HCT116 (cell line): ENCODE data around the gene DICER1. TPM values are rescaled to one million over a fixed set of nuclear protein-coding genes. Genes with fewer than 3 reads are reported as not detected.
"Not testable (repeated sequence)": the region's sequence is repeated elsewhere in the genome, so short reads cannot be mapped to it uniquely, and the experiment has no call there.

Source experiments
- ATAC-seq: fragments of 200-7000 bp; cut with Tn5 transposase; 2 replicates; pipeline ENCODE4 v1.9.1; 2020; ENCODE audit warnings: mild to moderate bottlenecking, moderate library complexity
- BruUV-seq: library from RNA; stranded (reverse); fragments of 400-500 nt; replicated peaks from 2 replicates; lab custom pipeline; 2021; lab: Mats Ljungman, UMichigan
- CTCF ChIA-PET: fragments of 300-600 bp; sonication (Branson Sonifier 250); formaldehyde crosslinking; loops from one replicate; lab custom pipeline; 2021; ENCODE audit warnings: antibody characterized with exemption; lab: Charles Lee
- POLR2A ChIA-PET: fragments of 300-600, 350-600 bp; sonication (Branson Sonifier 250); formaldehyde crosslinking; loops from one replicate; lab custom pipeline; 2021; ENCODE audit warnings: antibody characterized with exemption; lab: Charles Lee
- RAD21 ChIA-PET, 2 experiments: fragments of 300-600 bp; sonication (Branson Sonifier 250); formaldehyde crosslinking; loops; one replicate each; lab custom pipeline; 2023; ENCODE audit warnings: low total read pairs in 2 of 2; ENCODE audit not compliant: uncharacterized antibody in 2 of 2, unreplicated experiment in 2 of 2, low non-redundant PET in 1 of 2; lab: Charles Lee
- DNase-seq: peaks from one replicate; pipeline ENCODE4 v3.0.0-alpha.2; 2010; ENCODE audit warnings: low read depth, low spot score
- H2AFZ ChIP-seq: fragments of 200-600 bp; shearing (Covaris generic), sonication (generic); 2 replicates; pipeline ENCODE4 v1.6.1; 2017; ENCODE audit warnings: low read depth, mixed run types, mixed read lengths, antibody characterized with exemption, low read length; ENCODE audit not compliant: poor library complexity, severe bottlenecking
- H3K27ac ChIP-seq: 2 replicates; pipeline ENCODE4 v1.5.1; 2012; ENCODE audit warnings: low read depth, low read length
- H3K27me3 ChIP-seq: fragments of 200-600 bp; sonication (generic); 2 replicates; pipeline ENCODE4 v1.6.1; 2016; ENCODE audit warnings: mixed run types, low read length, mixed read lengths; ENCODE audit not compliant: insufficient read depth
- H3K36me3 ChIP-seq, 2 experiments: fragments of 200-500 bp in 1 of 2; fragments of 200-600 bp in 1 of 2; sonication (Bioruptor generic) in 1 of 2; sonication (generic) in 1 of 2; 2 replicates each; pipeline versions ENCODE4 v1.5.1 to v1.6.1; 2014 to 2016; ENCODE audit warnings: low read length in 2 of 2, inconsistent platforms in 1 of 2, mixed read lengths in 1 of 2, mixed run types in 1 of 2; ENCODE audit not compliant: insufficient read depth in 2 of 2, control insufficient read depth in 1 of 2
- H3K4me1 ChIP-seq, 2 experiments: fragments of 200-600 bp in 1 of 2; sonication (generic) in 1 of 2; 2 replicates each; pipeline versions ENCODE4 v1.5.1 to v1.6.1; 2012 to 2017; ENCODE audit warnings: low read length in 2 of 2, inconsistent platforms in 1 of 2, mild to moderate bottlenecking in 1 of 2, mixed read lengths in 1 of 2, mixed run types in 1 of 2, moderate library complexity in 1 of 2; ENCODE audit not compliant: insufficient read depth in 2 of 2, control insufficient read depth in 1 of 2
- H3K4me2 ChIP-seq: fragments of 200-600 bp; sonication (generic); 2 replicates; pipeline ENCODE4 v1.6.1; 2017; ENCODE audit warnings: mixed run types, low read length, mixed read lengths
- H3K4me3 ChIP-seq, 2 experiments: fragments of 200-600 bp in 1 of 2; sonication (generic) in 1 of 2; replicated peaks in 1 of 2; 2 replicates each; pipeline ENCODE4 v1.5.1; 2011 to 2016; ENCODE audit warnings: low read length in 2 of 2, control low read depth in 1 of 2, low read depth in 1 of 2, mild to moderate bottlenecking in 1 of 2, mixed read lengths in 1 of 2, mixed run types in 1 of 2
- H3K79me2 ChIP-seq: fragments of 200-600 bp; sonication (generic); 2 replicates; pipeline ENCODE4 v1.6.1; 2017; ENCODE audit warnings: mild to moderate bottlenecking, mixed run types, low read length, moderate library complexity, mixed read lengths; ENCODE audit not compliant: insufficient read depth
- H3K9ac ChIP-seq: fragments of 200-600 bp; sonication (generic); 2 replicates; pipeline ENCODE4 v1.6.1; 2016; ENCODE audit warnings: low read length, mixed read lengths
- H3K9me2 ChIP-seq: fragments of 200-600 bp; sonication (generic), shearing (Covaris generic); 2 replicates; pipeline ENCODE4 v1.6.1; 2017; ENCODE audit warnings: mixed run types, mild to moderate bottlenecking, moderate library complexity; ENCODE audit not compliant: insufficient read depth
- H3K9me3 ChIP-seq, 2 experiments: fragments of 200-500 bp in 1 of 2; fragments of 200-600 bp in 1 of 2; sonication (Bioruptor generic) in 1 of 2; sonication (generic) in 1 of 2; 2 replicates each; pipeline ENCODE4 v1.6.1; 2014 to 2017; ENCODE audit warnings: low read length in 2 of 2, mixed read lengths in 2 of 2, inconsistent platforms in 1 of 2, low read depth in 1 of 2, mild to moderate bottlenecking in 1 of 2, mixed run types in 1 of 2, moderate library complexity in 1 of 2; ENCODE audit not compliant: control insufficient read depth in 1 of 2, insufficient read depth in 1 of 2
- H4K20me1 ChIP-seq: fragments of 200-600 bp; sonication (generic), shearing (Covaris generic); 2 replicates; pipeline ENCODE4 v1.6.1; 2017; ENCODE audit warnings: mixed run types, mild to moderate bottlenecking, moderate library complexity; ENCODE audit not compliant: insufficient read depth
- SIN3A ChIP-seq: IDR thresholded peaks from 2 replicates; pipeline ENCODE4 v1.6.1; 2012; ENCODE audit warnings: low read depth
- SRF ChIP-seq: IDR thresholded peaks from 2 replicates; pipeline ENCODE4 v1.6.1; 2012; ENCODE audit warnings: low read depth
- intact Hi-C: fragments of 100-400 bp; cut with micrococcal nuclease; formaldehyde crosslinking; loops from 2 replicates; pipeline ENCODE4 v1.10.0; 2022
- total RNA-seq: library from RNA; stranded (reverse); gene quantifications from one replicate; pipeline ENCODE4 v1.2.1, GENCODE V29; 2021; ENCODE audit not compliant: unreplicated experiment
- TF ChIP-seq, protein P1 (sequence below): IDR thresholded peaks from 2 replicates; pipeline ENCODE4 v1.6.1; 2011; ENCODE audit warnings: mild to moderate bottlenecking, low read length, moderate library complexity; ENCODE audit not compliant: insufficient replicate concordance; ENCODE audit errors: extremely low read depth

The DICER1 gene
- total RNA-seq, 1 experiment from 2014 or later, result 38.6 TPM

DNA sequence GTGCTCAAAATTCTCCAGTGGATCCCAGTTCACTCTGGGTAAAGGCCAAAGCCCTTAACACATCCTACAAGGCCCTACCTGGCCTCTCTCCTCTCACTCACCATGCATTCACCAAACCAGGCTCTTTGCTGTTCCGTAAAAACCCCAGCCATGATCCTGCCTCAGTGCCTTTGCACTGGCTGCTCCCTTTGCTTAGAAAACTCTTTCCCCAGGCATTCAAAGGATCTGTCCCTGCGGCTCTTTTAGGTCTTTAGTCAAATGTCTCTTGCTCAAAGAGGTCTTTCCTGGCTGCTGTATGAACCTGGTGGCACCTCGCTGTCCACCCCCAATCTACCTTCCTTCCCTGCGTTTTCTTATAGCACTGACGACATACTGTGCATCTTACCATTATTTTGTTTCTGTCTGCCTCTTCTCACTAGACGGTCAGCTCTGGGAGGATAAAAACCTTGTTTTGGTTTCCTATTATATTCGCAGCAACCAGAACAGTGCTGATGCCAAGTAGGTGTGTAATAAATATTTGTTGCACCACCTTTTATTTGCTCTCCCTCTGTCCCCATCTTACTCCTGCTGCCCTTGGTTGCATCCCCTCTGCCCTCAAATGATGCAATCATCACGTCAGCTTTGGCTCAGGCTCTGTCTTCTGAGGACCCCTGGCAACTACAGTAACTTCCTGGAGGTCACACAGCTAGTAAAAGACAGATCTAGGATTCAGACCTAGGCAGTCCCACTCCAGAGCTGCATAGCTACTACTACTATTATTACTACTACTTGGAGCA lies 23.8 kb upstream of the DICER1 start:
- ChIA-PET RAD21 (no interaction called here), CTCF (no interaction called here), POLR2A (no interaction called here)
- Histone ChIP-seq H4K20me1 (no peaks in the 10 kb centered on the region), H3K4me1 (no peaks in the 10 kb centered on the region), H3K9me3 (no peaks in the 10 kb centered on the region), H3K9me2 (no peaks in the 10 kb centered on the region), H3K27ac (no peak overlapping the region), H3K4me2 (no peak overlapping the region), H3K4me3 (no peak overlapping the region), H2AFZ (no peak overlapping the region), H3K9ac (no peak overlapping the region), H3K79me2 (no peaks in the 10 kb centered on the region), H3K27me3 (no peaks in the 10 kb centered on the region), H3K36me3 (no peaks in the 10 kb centered on the region)
- BruUV-seq, result no TSS peak
- intact Hi-C loops, result no loop called here
- no peak for DNase-seq
- TF ChIP-seq, protein P1, sequence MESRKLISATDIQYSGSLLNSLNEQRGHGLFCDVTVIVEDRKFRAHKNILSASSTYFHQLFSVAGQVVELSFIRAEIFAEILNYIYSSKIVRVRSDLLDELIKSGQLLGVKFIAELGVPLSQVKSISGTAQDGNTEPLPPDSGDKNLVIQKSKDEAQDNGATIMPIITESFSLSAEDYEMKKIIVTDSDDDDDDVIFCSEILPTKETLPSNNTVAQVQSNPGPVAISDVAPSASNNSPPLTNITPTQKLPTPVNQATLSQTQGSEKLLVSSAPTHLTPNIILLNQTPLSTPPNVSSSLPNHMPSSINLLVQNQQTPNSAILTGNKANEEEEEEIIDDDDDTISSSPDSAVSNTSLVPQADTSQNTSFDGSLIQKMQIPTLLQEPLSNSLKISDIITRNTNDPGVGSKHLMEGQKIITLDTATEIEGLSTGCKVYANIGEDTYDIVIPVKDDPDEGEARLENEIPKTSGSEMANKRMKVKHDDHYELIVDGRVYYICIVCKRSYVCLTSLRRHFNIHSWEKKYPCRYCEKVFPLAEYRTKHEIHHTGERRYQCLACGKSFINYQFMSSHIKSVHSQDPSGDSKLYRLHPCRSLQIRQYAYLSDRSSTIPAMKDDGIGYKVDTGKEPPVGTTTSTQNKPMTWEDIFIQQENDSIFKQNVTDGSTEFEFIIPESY, result no peak
- TF ChIP-seq SRF (no peak), SIN3A (no peak)
- no peak for ATAC-seq

DNA sequence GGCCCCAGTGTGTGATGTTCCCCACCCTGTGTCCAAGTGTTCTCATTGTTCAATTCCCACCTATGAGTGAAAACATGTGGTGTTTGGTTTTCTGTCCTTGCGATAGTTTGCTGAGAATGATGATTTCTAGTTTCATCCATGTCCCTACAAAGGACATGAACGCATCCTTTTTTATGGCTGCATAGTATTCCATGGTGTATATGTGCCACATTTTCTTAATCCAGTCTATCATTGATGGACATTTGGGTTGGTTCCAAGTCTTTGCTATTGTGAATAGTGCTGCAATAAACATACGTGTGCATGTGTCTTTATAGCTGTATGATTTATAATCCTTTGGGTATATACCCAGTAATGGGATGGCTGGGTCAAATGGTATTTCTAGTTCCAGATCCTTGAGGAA lies 18.3 kb upstream of the DICER1 start:
- H3K36me3 ChIP-seq, H3K9me2 ChIP-seq, H4K20me1 ChIP-seq, H3K4me1 ChIP-seq, RAD21 ChIA-PET, H2AFZ ChIP-seq, intact Hi-C loops, H3K4me2 ChIP-seq, H3K9ac ChIP-seq, CTCF ChIA-PET, H3K79me2 ChIP-seq, H3K27me3 ChIP-seq, H3K27ac ChIP-seq, BruUV-seq, H3K9me3 ChIP-seq, POLR2A ChIA-PET, DNase-seq, H3K4me3 ChIP-seq, ATAC-seq: not testable (repeated sequence)
